PC-3 (cell line): ENCODE data around the gene CIB4.

ENCODE experiments used
- EZH2 ChIP-seq: fragments of 300-600 bp; sonication (generic); IDR thresholded peaks from one replicate; pipeline ENCODE4 v1.6.1; 2017; ENCODE audit warnings: antibody characterized with exemption, mild to moderate bottlenecking, low read length; ENCODE audit not compliant: unreplicated experiment
- EZH2phosphoT487 ChIP-seq: fragments of 300-600 bp; sonication (generic); IDR thresholded peaks from 2 replicates; pipeline ENCODE4 v1.6.1; 2018; ENCODE audit warnings: mild to moderate bottlenecking, antibody characterized with exemption, low read length, borderline replicate concordance
- TF ChIP-seq, protein P1 (sequence below): fragments of 300-600 bp; sonication (generic); conservative IDR thresholded peaks from 2 replicates; pipeline ENCODE4 v1.5.1; 2017; ENCODE audit warnings: antibody characterized with exemption, low read depth, mild to moderate bottlenecking, low read length

DNA sequence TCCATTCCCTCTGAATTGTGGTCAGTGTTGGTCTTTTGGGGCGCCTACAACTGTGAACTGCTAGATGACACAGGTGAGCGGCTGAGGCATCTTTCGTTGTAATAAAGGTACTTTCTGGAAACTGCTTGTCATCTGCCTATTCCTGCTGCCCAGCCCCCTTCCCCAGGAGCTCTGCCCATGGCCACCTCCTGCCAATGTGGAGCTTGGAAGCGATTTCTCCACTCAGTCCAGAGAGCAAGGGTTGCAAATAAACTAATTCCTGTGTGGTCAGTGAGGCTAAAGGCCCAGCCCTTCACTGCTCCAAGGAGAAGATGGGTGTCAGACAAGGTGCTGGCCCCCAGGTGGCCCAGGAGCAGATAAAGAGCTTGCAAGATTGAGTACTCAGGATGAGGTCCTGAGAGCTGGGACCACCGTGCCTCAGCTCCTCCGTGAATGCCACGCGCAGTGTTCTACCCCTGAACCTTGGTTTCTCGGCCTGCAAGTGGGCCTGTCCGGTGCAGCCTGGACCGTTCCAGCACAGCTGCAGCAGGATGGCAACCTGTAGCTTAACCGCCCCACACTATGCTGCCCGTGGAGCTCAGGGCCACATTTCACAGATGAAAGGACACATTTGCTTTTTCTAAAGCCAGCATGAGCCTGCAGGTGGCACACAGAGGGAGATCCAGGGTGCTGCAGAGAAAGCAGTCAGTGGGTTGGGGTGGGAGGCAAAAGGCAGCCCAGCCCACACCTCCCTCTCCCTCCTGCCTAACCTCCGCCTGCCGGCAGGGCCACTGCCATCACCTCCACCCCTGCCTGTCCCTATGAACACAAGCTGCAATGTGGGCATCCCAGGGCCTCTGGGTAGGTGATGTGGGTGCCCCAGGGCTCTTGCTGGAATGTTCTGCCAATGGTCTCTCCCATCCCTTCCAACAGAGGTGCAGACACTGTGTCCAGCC lies 84.6 kb downstream of the CIB4 start:
- TF ChIP-seq, protein P1, sequence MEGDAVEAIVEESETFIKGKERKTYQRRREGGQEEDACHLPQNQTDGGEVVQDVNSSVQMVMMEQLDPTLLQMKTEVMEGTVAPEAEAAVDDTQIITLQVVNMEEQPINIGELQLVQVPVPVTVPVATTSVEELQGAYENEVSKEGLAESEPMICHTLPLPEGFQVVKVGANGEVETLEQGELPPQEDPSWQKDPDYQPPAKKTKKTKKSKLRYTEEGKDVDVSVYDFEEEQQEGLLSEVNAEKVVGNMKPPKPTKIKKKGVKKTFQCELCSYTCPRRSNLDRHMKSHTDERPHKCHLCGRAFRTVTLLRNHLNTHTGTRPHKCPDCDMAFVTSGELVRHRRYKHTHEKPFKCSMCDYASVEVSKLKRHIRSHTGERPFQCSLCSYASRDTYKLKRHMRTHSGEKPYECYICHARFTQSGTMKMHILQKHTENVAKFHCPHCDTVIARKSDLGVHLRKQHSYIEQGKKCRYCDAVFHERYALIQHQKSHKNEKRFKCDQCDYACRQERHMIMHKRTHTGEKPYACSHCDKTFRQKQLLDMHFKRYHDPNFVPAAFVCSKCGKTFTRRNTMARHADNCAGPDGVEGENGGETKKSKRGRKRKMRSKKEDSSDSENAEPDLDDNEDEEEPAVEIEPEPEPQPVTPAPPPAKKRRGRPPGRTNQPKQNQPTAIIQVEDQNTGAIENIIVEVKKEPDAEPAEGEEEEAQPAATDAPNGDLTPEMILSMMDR: no peak
- TF ChIP-seq EZH2phosphoT487 (no peak), EZH2 (no peak)
